Smooth muscle cell (in vitro differentiated cells): ENCODE measurements around the gene TRAPPC14. TPM values are rescaled to one million over a fixed set of nuclear protein-coding genes. Genes with fewer than 3 reads are reported as not detected.
A peak's percentile ranks its signal among the peaks of the same experiment; 100 is the strongest.

Experiments
- DNase-seq: peaks from one replicate; lab custom pipeline; 2025; ENCODE audit not compliant: unreplicated experiment; lab: John Stamatoyannopoulos, UW
- H2AFZ ChIP-seq: fragments of 200-600 bp; sonication (generic); 2 replicates; pipeline ENCODE4 v1.6.0; 2016; ENCODE audit warnings: antibody characterized with exemption, low read depth, mild to moderate bottlenecking
- H3F3A ChIP-seq: fragments of 200-600 bp; sonication (generic); 2 replicates; pipeline ENCODE4 v1.6.0; 2017; ENCODE audit warnings: antibody characterized with exemption, low read depth
- H3K27ac ChIP-seq: fragments of 200-600 bp; sonication (generic); 2 replicates; pipeline ENCODE4 v1.5.1; 2016; ENCODE audit warnings: low read depth, mild to moderate bottlenecking
- H3K27me3 ChIP-seq: fragments of 200-600 bp; sonication (generic); 2 replicates; pipeline ENCODE4 v1.6.1; 2016; ENCODE audit warnings: low read depth, mild to moderate bottlenecking
- H3K36me3 ChIP-seq: fragments of 200-600 bp; sonication (generic); 2 replicates; pipeline ENCODE4 v1.5.1; 2016; ENCODE audit warnings: low read depth
- H3K4me1 ChIP-seq: fragments of 200-600 bp; sonication (generic); 2 replicates; pipeline ENCODE4 v1.5.1; 2016; ENCODE audit warnings: low read depth
- H3K4me2 ChIP-seq: fragments of 200-600 bp; sonication (generic); 2 replicates; pipeline ENCODE4 v1.6.0; 2016; ENCODE audit warnings: mild to moderate bottlenecking
- H3K4me3 ChIP-seq: fragments of 200-600 bp; sonication (generic); 2 replicates; pipeline ENCODE4 v1.5.1; 2016; ENCODE audit warnings: mild to moderate bottlenecking
- H3K79me2 ChIP-seq: fragments of 200-600 bp; sonication (generic); 2 replicates; pipeline ENCODE4 v1.6.0; 2016; ENCODE audit warnings: low read depth, mild to moderate bottlenecking
- H3K9ac ChIP-seq: fragments of 200-600 bp; sonication (generic); 2 replicates; pipeline ENCODE4 v1.6.0; 2016; ENCODE audit warnings: low read depth
- H3K9me3 ChIP-seq: fragments of 200-600 bp; sonication (generic); replicated peaks from 2 replicates; pipeline ENCODE4 v1.5.1; 2016; ENCODE audit warnings: low read depth
- H4K20me1 ChIP-seq: fragments of 200-600 bp; sonication (generic); 2 replicates; pipeline ENCODE4 v1.6.0; 2016; ENCODE audit warnings: low read depth
- CTCF ChIP-seq: fragments of 200-600 bp; sonication (generic); IDR thresholded peaks from 2 replicates; pipeline ENCODE4 v1.5.1; 2017; ENCODE audit warnings: borderline replicate concordance, mild to moderate bottlenecking, antibody characterized with exemption; ENCODE audit not compliant: insufficient read depth, poor library complexity, severe bottlenecking
- WGBS: methylation state at CpG from one replicate; pipeline ENCODE4 v1.1.7; 2016; ENCODE audit warnings: low lambda C conversion rate; 5-methylcytosine and 5-hydroxymethylcytosine counted together
- polyA plus RNA-seq: library from polyadenylated mRNA; unstranded; fragments of >200 nt; fragmentation: Nextera tagmentation; extraction: Ambion mirVana; gene quantifications from 2 replicates; pipeline ENCODE4 v1.2.1, GENCODE V29; 2016
- total RNA-seq: library from RNA; depleted of rRNA; stranded (reverse); fragments of >200 nt; gene quantifications from 2 replicates; pipeline ENCODE4 v1.2.3, GENCODE V29; 2014

TRAPPC14 gene
- total and polyA plus RNA-seq, 2 experiments from 2014 or later: 5.4 to 7.0 TPM

DNA sequence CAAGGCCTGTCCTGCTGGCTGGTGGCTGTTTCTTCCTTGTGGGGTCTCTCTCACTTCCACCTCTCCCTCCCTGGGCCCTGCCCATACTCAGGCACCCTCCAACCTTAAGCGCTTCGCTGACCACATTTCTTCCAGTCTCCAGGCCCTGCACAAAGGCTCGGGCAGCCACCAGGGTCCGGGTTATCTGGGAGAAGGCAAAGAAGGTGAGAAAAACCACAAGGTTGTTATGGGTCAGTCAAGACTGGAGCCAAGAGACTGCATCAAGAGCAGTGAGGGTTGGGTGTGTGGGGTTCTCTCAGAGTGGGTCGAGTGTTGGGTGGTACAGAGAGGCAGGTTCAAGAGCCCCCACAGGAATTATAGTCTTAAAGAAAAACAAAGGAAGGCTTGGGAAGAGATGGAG, 16.1 kb upstream of the TRAPPC14 start:
- DNase-seq: no peak
- WGBS: 98% methylated on average over 5 of the region's 5 CpGs
- peaks cover 6% of the 10 kb centered on the region for H3K4me1 ChIP-seq

GRCh38 chr7:100173806-100174495, 15.4 kb upstream of the TRAPPC14 start:
- H3K9ac ChIP-seq: no peak overlapping the region
- WGBS: 95% methylated on average over 11 of the region's 11 CpGs
- H3K4me2 ChIP-seq: no peak overlapping the region
- H3K4me1 ChIP-seq: peaks cover 6% of the 10 kb centered on the region
- H3F3A ChIP-seq: peaks cover 4% of the 10 kb centered on the region
- DNase-seq: no peak
- no peak for TF ChIP-seq CTCF
- H3K9me3 ChIP-seq: no peaks in the 10 kb centered on the region
- no peaks in the 10 kb centered on the region for H3K36me3 ChIP-seq
- H3K4me3 ChIP-seq: no peak overlapping the region
- peaks cover 23% of the 10 kb centered on the region for H3K27me3 ChIP-seq
- no peak overlapping the region for H2AFZ ChIP-seq
- no peak overlapping the region for H3K27ac ChIP-seq
- no peaks in the 10 kb centered on the region for H4K20me1 ChIP-seq
- no peaks in the 10 kb centered on the region for H3K79me2 ChIP-seq

More for the DNA sequence above, 16.1 kb upstream of the TRAPPC14 start:
- Histone ChIP-seq H3F3A (peaks cover 4% of the 10 kb centered on the region), H3K9me3 (no peaks in the 10 kb centered on the region), H2AFZ (no peak overlapping the region), H3K4me2 (no peak overlapping the region), H4K20me1 (no peaks in the 10 kb centered on the region), H3K36me3 (no peaks in the 10 kb centered on the region), H3K9ac (no peak overlapping the region), H3K27me3 (peaks cover 23% of the 10 kb centered on the region), H3K79me2 (no peaks in the 10 kb centered on the region), H3K27ac (no peak overlapping the region), H3K4me3 (no peak overlapping the region)
- TF ChIP-seq CTCF: no peak

DNA sequence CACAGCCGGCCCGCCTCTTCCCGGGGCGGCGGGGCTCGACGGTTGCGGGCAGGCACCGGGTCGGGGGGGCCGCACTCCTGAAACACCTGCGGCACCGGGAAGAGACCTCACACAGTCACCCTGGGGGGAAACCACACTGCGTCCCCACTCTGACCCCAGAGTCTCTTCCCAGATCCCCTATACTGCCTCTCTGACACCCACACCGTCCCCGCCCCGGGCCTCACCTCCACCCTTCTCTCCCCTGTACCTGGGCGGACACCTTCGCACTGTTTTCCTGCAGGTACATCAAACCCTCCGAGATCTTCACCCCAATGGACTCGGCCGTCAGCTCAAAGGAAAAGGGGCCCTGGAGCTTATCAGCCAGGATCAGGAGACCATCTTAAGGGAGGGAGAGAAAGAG, 13.3 kb upstream of the TRAPPC14 start:
- WGBS: 51% methylated on average over 8 of the region's 22 CpGs
- Histone ChIP-seq H3K9me3 (no peaks in the 10 kb centered on the region), H3K9ac (no peak overlapping the region), H3F3A (peaks cover 4% of the 10 kb centered on the region), H3K27ac (no peak overlapping the region), H3K4me3 (peak overlapping the region; percentile 40), H2AFZ (no peak overlapping the region), H3K4me1 (peaks cover 14% of the 10 kb centered on the region), H3K27me3 (peaks cover 23% of the 10 kb centered on the region), H3K4me2 (peak overlapping the region; percentile 81), H4K20me1 (no peaks in the 10 kb centered on the region), H3K79me2 (no peaks in the 10 kb centered on the region), H3K36me3 (no peaks in the 10 kb centered on the region)
- no peak for TF ChIP-seq CTCF
- DNase-seq: no peak
